B cell (primary cell): ENCODE results near the gene MESD.

Experiments
- EZH2 ChIP-seq: IDR thresholded peaks from 2 replicates; pipeline ENCODE4 v1.6.1; 2012; ENCODE audit warnings: borderline replicate concordance, low read depth, mild to moderate bottlenecking, moderate library complexity, low read length; ENCODE audit not compliant: insufficient read depth, poor library complexity, severe bottlenecking
- TF ChIP-seq, protein P1 (sequence below): fragments of 200-600 bp; IDR thresholded peaks from one replicate; pipeline ENCODE4 v1.8.0; 2022; ENCODE audit warnings: antibody characterized with exemption, mild to moderate bottlenecking

DNA sequence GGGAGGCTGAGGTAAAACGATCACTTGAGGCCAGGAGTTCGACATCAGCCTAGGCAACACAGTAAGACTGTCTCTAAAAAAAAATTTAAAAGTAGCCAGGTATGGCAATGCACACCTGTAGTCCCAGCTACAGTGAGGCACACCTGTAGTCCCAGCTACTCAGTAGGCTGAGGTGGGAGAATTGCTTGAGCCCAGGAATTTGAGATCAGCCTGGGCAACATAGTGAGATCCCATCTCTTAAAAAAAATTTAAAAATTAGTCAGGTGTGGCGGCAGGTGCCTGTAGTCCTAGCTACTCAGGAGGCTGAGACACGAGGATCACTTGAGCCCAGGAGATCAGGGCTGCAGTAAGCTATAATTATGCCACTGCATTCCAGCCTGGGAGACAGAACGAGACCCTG, 6.8 kb downstream of the MESD start:
- no peak for TF ChIP-seq EZH2
- TF ChIP-seq, protein P1, sequence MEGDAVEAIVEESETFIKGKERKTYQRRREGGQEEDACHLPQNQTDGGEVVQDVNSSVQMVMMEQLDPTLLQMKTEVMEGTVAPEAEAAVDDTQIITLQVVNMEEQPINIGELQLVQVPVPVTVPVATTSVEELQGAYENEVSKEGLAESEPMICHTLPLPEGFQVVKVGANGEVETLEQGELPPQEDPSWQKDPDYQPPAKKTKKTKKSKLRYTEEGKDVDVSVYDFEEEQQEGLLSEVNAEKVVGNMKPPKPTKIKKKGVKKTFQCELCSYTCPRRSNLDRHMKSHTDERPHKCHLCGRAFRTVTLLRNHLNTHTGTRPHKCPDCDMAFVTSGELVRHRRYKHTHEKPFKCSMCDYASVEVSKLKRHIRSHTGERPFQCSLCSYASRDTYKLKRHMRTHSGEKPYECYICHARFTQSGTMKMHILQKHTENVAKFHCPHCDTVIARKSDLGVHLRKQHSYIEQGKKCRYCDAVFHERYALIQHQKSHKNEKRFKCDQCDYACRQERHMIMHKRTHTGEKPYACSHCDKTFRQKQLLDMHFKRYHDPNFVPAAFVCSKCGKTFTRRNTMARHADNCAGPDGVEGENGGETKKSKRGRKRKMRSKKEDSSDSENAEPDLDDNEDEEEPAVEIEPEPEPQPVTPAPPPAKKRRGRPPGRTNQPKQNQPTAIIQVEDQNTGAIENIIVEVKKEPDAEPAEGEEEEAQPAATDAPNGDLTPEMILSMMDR = no peak
